NCI-H2081 (cell line): ENCODE data around the gene WFIKKN2.
A peak's percentile ranks its signal among the peaks of the same experiment; 100 is the strongest.
"Not testable (repeated sequence)": the region's sequence is repeated elsewhere in the genome, so short reads cannot be mapped to it uniquely, and the experiment has no call there.

Experiments
- DNase-seq, 2 experiments: peaks; one replicate each; lab custom pipeline; 2025; lab: John Stamatoyannopoulos, UW

Gene WFIKKN2, protein sequence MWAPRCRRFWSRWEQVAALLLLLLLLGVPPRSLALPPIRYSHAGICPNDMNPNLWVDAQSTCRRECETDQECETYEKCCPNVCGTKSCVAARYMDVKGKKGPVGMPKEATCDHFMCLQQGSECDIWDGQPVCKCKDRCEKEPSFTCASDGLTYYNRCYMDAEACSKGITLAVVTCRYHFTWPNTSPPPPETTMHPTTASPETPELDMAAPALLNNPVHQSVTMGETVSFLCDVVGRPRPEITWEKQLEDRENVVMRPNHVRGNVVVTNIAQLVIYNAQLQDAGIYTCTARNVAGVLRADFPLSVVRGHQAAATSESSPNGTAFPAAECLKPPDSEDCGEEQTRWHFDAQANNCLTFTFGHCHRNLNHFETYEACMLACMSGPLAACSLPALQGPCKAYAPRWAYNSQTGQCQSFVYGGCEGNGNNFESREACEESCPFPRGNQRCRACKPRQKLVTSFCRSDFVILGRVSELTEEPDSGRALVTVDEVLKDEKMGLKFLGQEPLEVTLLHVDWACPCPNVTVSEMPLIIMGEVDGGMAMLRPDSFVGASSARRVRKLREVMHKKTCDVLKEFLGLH

DNA sequence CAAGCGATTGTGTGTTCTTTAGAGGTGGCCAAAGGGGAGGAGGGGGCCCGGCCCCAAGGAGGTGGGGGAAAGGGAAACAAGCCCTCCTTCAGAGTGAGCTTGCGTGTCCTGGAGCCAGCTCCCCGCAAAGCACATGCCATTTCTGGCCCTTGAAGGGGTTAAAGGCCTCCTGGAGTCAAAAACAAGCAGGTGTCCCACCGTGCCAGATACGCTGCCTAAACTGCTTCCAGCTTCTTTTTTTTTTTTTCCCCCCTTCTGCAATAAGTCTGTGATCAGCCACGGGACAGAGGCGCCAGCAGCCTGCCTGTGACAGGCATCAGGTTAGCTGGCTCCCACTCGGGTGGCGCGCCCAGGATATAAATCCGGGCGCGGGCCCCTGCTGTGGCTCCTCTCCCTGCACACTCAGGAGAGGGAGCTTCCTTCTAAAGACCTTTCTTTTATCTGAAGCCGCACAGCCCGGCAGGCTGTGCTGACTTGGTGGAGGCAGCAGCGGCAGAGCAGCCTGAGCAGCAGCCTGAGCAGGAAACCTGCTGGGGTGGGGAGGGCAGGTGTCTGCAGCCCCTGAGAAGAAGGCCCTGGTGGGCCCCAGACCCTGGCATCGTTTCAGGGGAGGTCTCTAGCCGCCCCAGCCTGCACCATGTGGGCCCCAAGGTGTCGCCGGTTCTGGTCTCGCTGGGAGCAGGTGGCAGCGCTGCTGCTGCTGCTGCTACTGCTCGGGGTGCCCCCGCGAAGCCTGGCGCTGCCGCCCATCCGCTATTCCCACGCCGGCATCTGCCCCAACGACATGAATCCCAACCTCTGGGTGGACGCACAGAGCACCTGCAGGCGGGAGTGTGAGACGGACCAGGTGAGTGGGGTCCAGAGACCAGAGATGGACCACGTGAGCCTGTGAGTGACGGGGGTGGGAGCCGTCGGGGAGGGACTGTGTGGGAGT lies at the start of gene WFIKKN2:
Gene WFIKKN2 (plus strand): TSS at position 286 of the 934 bp plus-strand sequence. CDS start 352 bp downstream, at position 638.
- DNase-seq, result peak in 1 of 2 experiments; percentile 10

GRCh38 chr17:50785946-50786570 lies 49.3 kb upstream of the WFIKKN2 start:
- peak; percentile 23 to 60 for DNase-seq

GRCh38 chr17:50787106-50787505 lies 48.3 kb upstream of the WFIKKN2 start:
- DNase-seq, result no peak

DNA sequence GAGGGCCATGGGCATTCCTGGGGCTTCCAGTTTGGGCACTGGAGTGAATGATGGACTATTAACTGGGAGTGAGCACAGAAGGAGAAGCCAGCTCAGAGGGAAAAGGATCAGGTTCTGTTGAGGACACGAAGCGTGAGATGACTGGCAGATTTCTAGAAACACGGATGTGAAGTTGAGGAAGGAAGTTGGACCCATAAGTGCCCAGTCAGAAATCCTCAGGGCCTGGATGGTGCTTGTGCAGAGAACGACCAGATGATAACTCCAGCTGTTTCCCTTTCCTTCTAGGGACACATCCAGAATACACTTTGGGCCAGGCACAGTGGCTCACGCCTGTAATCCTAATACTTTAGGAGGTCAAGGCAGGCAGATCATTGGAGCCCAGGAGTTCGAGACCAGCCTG lies 44.8 kb upstream of the WFIKKN2 start:
- DNase-seq, result no peak

- no peak for DNase-seq
Measured at GRCh38 chr17:50792132-50792531, 43.3 kb upstream of the WFIKKN2 start.

- DNase-seq, result no peak
Measured at GRCh38 chr17:50793007-50793406, 42.4 kb upstream of the WFIKKN2 start.

DNA sequence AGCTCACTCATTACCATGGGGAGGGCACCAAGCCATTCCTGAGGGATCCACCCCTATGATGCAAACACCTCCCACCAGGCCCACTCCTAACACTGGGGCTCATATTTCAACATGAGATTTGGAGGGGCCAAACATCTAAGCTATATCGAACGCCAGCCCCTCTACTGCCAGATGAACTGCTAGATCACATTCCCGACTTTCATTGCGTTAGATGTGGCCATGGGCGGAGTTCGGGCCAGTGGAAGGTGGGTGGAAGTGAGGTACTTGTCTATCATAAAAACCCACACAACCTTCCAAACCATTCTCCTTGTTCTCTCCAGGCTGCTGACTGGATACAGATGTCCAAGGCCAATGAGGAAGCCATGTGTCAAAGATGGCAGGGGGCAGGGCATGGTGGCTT lies 41.0 kb upstream of the WFIKKN2 start:
- DNase-seq, result no peak

- no peak for DNase-seq
Measured at GRCh38 chr17:50797135-50797810, 38.1 kb upstream of the WFIKKN2 start.

- no peak for DNase-seq
Measured at GRCh38 chr17:50798424-50799288, 36.7 kb upstream of the WFIKKN2 start.

DNA sequence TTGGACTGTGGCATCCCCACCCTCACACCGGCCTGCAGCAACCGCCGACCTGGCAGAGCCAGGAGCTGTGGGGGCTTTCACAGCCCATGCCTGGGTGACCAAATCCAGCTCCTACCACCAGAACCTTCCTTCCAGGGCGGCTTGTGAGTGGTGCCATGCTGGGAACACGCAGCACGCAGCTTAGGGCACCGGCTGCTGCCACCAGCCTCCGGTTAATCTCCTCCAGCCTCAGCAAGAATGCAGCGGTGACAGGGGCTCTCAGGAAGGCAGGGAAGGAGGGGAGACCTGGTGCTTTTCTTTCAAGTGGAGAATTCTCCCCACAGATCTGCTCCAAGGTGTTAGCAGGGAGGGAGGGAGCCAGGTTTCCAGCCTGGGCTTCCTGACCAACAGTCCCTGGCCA lies 35.8 kb upstream of the WFIKKN2 start:
- DNase-seq, result no peak

GRCh38 chr17:50800196-50800700 lies 35.1 kb upstream of the WFIKKN2 start:
- no peak for DNase-seq

GRCh38 chr17:50802609-50803571 lies 32.5 kb upstream of the WFIKKN2 start:
- no peak for DNase-seq

DNA sequence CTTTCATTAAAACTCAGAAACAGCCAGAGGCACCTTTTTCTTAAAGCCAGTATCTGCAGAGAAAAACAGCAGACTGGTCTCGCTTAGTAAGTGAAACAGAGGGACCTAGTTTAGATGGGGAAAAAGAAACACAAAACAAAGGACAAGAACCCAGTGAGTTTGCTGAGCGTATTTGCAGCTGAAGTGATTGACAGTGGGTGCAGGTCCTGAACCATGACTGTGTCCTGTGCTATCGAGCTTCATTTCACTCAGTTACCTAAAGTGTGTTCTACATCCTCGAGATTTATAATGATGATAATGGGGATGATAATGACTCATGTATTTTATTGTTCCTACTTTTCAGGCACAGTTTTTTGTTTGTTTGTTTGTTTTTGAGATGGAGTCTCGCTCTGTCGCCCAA lies 31.7 kb upstream of the WFIKKN2 start:
- DNase-seq, result no peak

GRCh38 chr17:50804749-50805475 lies 30.5 kb upstream of the WFIKKN2 start:
- not testable (repeated sequence) for DNase-seq

DNA sequence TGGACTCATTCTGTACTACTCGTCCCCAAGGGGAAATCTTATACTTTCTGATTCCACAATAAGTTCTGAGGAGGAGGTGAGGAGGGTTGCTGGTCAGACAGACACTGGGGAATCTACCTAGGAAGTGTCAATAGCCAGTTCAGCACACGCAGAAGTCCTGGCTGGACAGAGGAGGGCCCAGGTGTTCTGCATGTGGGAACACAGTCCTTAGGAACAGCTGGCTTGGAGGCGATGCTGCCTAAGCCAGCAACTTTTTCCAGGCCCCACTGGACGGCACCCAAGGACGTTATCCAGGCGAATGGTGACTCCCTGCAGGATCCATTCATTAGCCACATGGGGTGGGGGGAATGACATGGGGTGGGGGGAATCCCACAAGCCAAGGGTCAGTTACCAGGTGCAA lies 29.9 kb upstream of the WFIKKN2 start:
- DNase-seq, result no peak

DNA sequence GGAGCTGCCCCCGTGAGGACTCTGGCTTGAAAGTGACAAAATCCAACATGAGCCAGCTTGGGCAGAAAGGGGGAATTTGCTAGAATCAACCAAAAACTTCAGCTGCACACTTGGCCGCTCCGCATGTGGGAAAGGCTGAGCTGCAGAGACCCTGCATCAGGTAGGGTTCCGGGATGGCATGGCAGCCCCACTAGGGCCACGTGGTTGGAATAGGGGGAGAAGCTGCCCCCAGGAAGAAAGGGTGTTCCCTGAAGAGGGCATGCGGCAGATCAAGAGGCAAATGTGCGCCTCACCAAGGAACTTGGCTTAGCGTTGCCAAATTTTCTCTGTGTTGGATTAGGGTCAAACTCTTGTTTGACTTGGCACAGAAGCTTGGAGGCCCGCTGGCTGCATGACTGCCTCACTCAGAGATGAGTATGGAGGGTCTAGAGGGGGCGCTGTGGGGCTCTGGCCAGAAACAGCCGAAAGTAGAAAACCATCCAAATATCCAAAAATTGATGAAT lies 29.2 kb upstream of the WFIKKN2 start:
- DNase-seq, result peak; percentile 27 to 62

DNA sequence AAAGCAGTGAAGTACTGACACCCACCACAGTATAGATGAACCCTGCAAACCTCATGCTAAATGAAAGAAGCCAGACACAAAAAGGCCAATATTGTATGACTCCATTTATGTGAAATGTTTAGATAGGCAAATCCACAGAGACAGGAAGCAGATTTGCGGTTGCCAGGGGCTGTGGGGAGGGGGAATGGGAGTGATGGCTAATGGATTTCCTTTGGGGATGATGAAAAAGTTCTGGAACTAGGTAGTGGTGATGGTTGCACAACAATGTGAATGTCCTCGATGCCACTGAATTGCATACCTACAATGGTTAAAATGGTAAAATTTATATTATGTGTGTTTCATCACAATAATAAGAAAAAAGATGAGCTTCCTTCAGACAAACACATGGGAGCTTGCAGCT lies 28.4 kb upstream of the WFIKKN2 start:
- no peak for DNase-seq

DNA sequence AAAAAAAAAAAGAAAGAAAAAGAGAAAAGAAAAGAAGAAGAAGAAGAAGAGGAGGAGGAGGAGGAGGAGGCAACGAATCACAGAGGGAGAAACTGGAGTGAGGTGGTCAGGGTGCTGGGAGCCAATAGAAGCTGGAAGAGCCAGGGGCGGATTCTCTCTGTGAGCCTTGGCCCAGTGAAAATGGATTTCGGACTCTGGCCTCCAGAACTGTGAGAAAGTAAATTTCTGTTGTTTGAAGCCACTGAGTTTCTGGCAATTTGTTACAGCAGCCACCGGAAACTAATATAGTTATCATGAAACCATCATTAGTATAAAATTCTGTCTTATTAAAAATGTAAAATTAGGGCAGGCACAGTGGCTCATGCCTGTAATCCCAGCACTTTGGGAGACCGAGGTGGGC lies 27.7 kb upstream of the WFIKKN2 start:
- DNase-seq, result no peak
